SK-N-SH (cell line): ENCODE results near the gene CCDC106.

ENCODE experiments used
- CTCF ChIP-seq: fragments of 200-600 bp; sonication (generic); IDR thresholded peaks from 2 replicates; pipeline ENCODE4 v1.6.1; 2017; ENCODE audit warnings: antibody characterized with exemption, mild to moderate bottlenecking, moderate library complexity
- MXI1 ChIP-seq: IDR thresholded peaks from 2 replicates; pipeline ENCODE4 v1.6.1; 2012; ENCODE audit warnings: mild to moderate bottlenecking, low read depth, low read length, improper control_type of control experiment
- POLR2AphosphoS5 ChIP-seq: IDR thresholded peaks from 2 replicates; pipeline ENCODE4 v1.6.1; 2012; ENCODE audit warnings: low read depth, low read length
- RAD21 ChIP-seq: IDR thresholded peaks from 2 replicates; pipeline ENCODE4 v1.6.1; 2012; ENCODE audit warnings: mild to moderate bottlenecking, low read length
- TCF12 ChIP-seq: IDR thresholded peaks from 2 replicates; pipeline ENCODE4 v1.4.0; 2012
- USF2 ChIP-seq: fragments of 150-350 bp; IDR thresholded peaks from 2 replicates; pipeline ENCODE4 v1.6.1; 2017; ENCODE audit warnings: antibody characterized with exemption, low read length, low read depth, borderline replicate concordance

DNA sequence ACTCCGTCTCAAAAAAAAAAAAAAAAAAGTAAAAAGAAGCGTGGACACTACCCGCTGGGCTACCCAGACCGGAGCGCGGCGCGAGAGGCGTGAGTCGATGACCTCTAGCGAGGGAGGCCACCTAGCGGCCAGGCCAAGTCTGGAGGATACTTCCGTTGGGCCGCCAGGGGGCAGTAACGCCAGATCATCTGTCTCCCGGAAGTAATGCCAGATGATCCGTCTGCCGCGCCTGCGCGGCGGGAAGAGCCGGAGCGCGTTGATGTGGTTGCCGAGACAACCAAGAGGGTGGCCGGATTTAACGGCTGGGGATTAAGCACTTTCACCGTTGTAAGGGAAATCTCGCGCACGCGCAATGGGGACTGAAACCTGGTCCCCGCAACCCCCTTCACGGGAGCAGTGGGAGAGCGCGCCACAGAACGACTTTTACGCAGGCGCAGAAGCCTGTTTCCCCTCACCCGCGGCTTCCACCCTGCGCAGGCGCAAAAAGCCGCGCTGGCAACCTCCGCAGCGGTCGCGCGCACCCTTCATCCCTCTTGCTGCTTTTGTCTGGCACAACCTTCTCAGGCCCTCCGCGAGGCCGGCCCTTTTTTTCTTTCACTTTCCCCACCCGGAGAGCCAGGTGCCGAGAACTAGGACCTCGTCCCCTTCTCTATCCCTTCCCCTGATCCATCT is 5.8 kb downstream of the CCDC106 start:
- TF ChIP-seq USF2 (no peak), POLR2AphosphoS5 (peak; percentile 79), MXI1 (no peak), CTCF (peak; percentile 99), RAD21 (peak; percentile 61), TCF12 (no peak)
